NCI-H1105 treated with DMSO at 0.1 percent for 48 hours (cell line): ENCODE data around the gene MEF2C.

Source experiments
- DNase-seq: peaks from one replicate; lab custom pipeline; 2025; lab: John Stamatoyannopoulos, UW

The MEF2C gene

GRCh38 chr5:88758184-88758583 lies 124.8 kb downstream of the MEF2C start:
- no peak for DNase-seq

- no peak for DNase-seq
Measured at GRCh38 chr5:88756953-88757352, 126.0 kb downstream of the MEF2C start.

- DNase-seq, result no peak
Measured at GRCh38 chr5:88748666-88749065, 134.3 kb downstream of the MEF2C start.

GRCh38 chr5:88746438-88746882 lies 136.5 kb downstream of the MEF2C start:
- DNase-seq, result no peak

DNA sequence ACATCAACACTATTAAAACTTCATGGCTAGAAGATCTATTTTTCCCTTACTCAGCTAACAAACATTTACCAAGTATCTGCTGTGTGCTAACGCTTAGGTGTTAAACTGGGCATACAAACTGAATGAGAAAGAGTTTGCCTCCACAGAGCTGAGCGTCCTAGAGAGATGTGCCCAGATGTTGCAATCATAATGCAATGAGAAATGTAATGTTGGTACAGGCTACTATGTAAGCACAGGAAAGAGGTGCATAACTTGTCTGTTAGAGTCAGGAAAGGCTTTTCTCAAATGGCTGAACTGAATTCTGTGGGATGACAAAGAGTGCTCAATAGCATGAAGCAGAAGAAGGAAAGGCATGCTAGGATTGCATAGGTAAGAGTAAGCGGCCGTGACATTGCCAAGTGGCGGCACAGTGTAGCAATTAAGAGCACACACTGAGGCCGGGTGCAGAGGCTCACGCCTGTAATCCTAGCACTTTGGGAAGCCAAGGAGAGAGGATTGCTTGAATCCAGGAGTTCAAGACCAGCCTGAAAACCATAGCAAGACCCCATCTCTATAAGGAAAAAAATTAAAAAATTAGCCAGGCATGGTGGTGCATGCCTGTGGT lies 137.8 kb downstream of the MEF2C start:
- no peak for DNase-seq

GRCh38 chr5:88743231-88743834 lies 139.7 kb downstream of the MEF2C start:
- DNase-seq, result no peak

DNA sequence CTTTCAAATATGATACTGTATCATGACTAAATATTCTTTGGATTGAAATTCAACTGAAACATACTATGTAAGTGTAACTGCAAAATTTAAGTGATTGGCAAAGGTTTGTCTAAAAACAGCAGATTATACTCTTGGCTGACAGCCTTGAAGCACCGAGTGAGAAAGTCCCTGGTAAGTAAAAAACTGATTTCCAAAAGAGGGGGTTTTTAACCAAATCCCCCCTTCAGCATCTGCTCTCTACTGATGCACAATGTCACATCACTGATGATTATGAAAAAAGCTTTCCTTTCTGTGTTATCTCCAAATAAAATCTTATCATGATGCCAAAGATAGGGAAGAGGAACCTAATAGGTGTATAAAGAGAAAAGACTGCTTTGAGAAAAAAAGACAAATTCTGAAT lies 141.0 kb downstream of the MEF2C start:
- no peak for DNase-seq

GRCh38 chr5:88740604-88741185 lies 142.3 kb downstream of the MEF2C start:
- DNase-seq, result no peak

DNA sequence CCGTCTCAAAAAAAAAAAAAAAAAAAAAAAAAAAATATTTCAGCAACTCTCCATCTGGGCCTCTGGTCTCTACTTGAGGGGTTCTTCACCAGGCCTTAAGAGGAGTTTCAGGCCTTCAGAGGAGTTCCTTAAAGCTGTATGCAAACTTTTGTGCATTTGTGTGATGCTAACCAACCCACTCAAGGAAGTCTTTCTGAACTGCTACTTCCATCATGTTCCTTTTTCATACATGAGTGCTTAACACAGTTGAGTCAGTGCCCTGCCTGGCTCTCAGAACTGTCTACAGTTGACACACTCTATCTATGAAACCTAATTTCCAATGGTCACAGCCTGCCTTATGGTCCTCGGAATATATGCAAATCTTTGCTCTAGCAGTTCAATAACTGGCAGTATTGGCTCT lies 146.5 kb downstream of the MEF2C start:
- no peak for DNase-seq

DNA sequence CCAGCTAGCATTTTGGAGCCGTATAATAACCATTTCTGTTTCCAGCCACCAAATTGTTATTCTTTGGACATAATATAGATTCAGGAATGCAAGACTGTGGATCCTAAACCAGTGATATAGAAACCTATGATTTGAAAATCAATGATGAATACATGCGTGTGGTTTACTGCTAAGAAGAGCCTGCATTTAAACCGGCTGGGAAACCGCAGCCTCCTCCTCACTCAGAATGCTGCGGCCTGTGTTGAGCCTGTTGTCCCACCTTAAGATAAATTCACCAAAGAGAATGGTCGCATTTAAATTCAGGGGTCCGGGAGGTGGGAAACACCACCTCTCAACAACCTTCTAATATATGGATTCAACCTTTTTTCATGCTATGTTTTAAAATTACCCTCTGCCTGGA lies 148.0 kb downstream of the MEF2C start:
- DNase-seq, result no peak

DNA sequence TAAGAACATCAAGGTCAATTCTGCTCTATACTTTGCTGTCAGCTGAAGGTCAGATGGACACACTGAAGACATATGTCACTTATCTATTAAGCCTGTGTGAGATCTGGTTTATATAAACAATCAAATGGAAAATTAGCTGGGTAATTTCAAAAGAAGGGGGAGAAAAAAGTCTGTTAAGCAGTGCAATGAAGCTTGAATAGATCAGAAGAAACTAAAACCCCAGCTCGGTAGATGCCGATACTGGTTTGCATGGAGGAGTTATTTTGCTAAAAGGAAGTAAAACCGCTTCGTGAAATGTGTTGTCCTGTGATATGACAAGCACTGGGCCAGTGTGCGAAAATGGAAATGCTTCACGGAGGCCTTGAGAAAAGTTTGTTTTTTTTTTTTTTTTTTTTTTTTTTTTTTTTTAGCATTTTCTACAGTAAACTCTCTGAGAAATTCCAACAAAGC lies 148.8 kb downstream of the MEF2C start:
- DNase-seq, result no peak

DNA sequence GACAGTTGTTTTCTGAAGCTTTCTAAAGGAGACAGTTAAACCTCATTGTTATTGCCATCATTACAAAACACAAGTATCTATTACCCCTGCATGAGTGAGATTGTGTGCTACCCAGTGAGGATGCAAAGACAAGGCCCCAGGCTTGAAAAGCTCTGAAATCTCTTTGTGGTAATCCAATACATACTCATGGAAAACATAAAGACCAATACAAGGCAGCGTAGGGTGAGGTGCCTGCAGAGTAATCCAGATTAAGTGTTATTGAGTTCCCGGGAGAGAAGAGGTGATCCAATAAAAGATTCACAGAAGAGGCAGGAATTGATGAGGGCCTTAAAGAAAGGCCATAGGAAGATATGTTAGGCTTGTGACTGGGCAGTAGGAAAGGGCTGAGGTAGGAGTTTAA lies 150.1 kb downstream of the MEF2C start:
- DNase-seq, result no peak

DNA sequence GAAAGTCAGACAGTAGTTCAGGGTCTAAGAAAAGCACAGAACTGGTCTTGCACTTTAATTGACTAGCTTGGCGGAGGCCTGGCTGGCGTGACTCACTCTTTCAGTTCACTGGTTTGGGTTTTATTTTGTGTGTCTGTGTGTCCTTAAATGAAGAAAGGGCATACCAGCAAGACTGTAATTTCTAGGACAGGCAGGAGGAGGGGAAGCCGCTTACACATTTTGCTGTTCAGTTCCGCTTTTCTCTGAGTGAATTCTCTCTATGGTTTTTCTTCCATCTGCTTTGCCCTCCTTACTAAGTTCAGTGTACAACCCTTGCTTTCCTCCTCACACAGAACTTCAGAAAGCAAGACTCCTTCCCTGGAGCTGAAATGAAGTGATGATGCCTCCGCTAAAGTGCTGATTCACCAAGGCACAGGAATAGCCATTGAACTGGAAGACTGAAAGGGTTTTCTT lies 150.8 kb downstream of the MEF2C start:
- DNase-seq, result no peak

DNA sequence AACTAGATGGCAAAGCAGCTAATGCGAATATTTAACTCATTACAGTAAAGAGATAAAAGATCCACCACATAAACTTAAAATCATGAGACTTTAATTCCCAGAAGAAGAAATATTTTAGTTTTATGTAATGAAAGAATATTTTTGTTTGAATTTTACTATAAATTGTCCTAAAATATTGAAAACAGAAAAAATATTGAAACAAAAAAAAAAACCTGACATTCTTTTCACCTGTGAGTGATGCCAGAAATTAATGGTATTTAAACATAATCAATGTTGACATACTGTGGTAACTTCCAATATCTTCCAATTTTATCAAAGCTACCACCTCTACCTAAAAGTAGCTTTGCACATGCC lies 153.2 kb downstream of the MEF2C start:
- no peak for DNase-seq

DNA sequence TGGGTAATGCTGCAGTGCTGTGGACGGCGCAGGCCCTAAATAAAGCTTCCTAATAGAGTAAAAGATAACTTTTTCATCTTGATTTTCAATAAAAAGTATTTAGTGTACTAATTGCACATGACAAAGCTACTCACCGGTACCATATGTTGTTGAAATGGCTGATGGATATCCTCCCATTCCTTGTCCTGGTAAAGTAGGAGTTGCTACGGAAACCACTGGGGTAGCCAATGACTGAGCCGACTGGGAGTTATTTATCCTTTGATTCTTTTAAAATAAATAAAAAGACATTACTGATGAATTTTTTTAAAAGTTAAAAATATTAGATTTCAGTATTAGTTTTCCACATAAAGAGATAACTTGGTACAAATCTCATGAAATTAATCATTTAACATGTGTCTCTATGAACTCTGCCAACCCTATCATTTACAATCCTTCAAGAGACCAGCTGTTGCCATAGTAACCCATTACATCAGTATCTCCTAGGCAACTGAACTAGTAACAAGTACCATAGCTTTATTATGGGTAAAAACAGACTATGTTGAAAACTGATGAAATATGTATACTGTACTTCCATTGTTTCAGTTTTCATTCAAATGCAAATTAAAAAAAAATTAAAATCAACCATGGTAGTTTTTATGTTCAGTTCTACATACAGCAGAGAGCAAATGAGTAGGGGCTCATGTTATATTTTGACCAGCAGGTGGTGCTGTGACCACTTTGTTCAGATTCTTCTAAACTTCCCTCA lies 153.7 kb downstream of the MEF2C start:
- DNase-seq, result peak; percentile 70

GRCh38 chr5:88727705-88728313 lies 155.2 kb downstream of the MEF2C start:
- DNase-seq, result peak; percentile 31

DNA sequence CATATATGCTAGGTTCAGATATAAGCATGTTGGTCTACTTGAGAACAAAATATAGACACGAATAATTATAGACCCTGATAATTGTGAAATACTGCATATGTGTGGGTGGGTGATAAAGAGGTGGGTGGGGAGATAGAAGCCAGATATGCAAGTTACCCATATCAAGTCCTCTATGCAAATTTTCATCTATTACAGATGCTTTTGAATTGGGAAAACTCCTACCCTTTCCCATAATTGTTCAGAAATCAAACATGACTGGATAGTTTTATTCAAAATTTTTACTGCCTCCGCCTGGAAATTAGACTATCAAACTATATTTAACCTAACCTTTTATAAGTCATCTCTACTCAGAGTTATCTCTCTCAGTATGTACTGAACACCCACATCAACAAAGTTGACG lies 157.5 kb downstream of the MEF2C start:
- DNase-seq, result no peak

DNA sequence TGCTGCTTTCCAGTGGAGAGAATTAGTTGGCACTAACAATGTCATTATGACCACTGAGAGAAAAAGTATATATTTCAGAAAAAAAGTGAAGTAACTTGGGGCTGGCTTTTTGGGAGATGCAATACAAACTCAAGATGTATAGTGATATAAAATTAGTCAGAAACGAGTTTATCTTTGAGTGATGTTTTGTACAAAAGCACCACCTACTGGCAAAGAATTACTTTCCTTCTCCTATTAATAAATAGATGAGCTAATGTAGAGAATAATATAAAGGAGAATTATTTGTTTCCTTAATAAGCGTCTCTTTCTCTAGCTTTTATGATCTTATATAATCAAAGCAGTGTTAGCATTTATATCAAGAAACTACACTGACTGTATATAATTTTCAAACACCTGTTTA lies 158.8 kb downstream of the MEF2C start:
- DNase-seq, result peak; percentile 28

DNA sequence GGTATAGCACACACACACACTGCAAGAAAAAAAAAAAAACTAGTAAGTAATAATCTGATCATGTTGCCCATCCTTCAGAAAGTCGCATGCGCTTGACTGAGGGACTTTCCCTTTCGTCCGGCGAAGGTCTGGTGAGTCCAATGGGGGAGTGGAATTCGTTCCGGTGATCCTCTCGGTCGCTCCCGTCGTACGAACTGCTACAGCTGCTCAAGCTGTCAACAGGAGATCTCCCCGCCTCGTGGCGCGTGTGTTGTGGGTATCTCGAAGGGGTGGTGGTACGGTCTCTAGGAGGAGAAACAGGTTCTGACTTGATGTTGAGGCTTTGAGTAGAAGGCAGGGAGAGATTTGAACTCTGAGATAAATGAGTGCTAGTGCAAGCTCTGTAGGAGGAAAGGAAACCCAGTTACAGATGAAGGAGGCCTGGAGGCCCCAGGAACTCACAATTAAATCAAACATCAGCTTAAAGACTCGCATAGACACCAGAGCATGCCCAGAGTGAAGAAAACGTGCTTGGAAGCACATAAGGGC lies 160.4 kb downstream of the MEF2C start:
- no peak for DNase-seq

GRCh38 chr5:88719434-88719833 lies 163.6 kb downstream of the MEF2C start:
- DNase-seq, result no peak

GRCh38 chr5:88718736-88719135 lies 164.2 kb downstream of the MEF2C start:
- no peak for DNase-seq

DNA sequence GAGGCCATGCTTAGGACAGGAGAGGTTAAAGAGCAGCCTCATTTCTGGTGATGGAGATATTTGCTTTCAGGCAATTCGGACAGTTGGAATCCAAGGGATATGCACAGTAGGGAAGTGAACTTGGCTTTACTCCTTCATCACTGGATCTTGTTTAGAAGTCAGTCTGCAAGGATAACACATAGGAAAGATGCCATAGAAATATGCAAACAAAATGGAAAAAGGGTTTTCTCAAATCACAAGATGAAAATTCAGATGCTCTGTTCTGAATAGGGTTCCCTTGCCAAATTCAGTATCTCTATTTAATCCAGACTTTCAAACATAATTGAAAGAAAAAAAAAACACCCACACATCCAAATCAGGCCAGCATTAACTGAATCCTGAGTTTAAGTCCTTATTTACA lies 166.9 kb downstream of the MEF2C start:
- DNase-seq, result no peak
